Measurements from ENCODE around the gene OTUD7B.

Gene OTUD7B

GRCh38 chr1:150005606-150006005 is 4.9 kb downstream of the OTUD7B start:
- TF ChIP-seq, protein P1, sequence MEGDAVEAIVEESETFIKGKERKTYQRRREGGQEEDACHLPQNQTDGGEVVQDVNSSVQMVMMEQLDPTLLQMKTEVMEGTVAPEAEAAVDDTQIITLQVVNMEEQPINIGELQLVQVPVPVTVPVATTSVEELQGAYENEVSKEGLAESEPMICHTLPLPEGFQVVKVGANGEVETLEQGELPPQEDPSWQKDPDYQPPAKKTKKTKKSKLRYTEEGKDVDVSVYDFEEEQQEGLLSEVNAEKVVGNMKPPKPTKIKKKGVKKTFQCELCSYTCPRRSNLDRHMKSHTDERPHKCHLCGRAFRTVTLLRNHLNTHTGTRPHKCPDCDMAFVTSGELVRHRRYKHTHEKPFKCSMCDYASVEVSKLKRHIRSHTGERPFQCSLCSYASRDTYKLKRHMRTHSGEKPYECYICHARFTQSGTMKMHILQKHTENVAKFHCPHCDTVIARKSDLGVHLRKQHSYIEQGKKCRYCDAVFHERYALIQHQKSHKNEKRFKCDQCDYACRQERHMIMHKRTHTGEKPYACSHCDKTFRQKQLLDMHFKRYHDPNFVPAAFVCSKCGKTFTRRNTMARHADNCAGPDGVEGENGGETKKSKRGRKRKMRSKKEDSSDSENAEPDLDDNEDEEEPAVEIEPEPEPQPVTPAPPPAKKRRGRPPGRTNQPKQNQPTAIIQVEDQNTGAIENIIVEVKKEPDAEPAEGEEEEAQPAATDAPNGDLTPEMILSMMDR (IDR thresholded peaks at IDR 0.05; ENCODE audit: control insufficient read depth, insufficient read depth, low read depth, low read length, missing control alignments): no peak
- no peak for DNase-seq (ENCODE audit: low read depth)
- no peak overlapping the region for H3K4me3 ChIP-seq (ENCODE audit: control insufficient read depth, low read depth, low read length)

GRCh38 chr1:150003801-150004200 is 6.7 kb downstream of the OTUD7B start:
- H3K4me3 ChIP-seq (ENCODE audit: control insufficient read depth, low read depth, low read length): no peak overlapping the region
- DNase-seq (ENCODE audit: low read depth): no peak
- TF ChIP-seq, protein P1 (IDR thresholded peaks at IDR 0.05; ENCODE audit: control insufficient read depth, insufficient read depth, low read depth, low read length, missing control alignments): no peak

DNA sequence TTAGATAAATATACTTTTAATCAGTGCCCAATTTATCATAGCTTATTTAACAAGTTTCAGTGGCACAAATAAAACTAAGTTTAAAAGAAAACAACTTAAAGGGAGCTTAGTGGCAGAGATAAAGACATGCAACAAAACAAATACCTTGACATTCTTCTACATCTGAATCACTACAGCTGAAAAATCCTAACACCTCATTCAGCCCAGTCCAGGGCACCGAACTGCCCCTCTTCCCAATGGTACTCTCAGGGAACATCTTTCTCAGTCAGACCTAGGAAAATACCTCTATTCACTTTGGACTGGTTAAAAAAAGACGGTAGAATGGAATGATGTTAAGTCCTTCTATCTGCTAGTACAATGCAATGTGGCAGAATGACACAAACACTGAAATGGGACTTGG is 8.3 kb downstream of the OTUD7B start:
- H3K4me3 ChIP-seq (ENCODE audit: control insufficient read depth, low read depth, low read length): no peak overlapping the region
- TF ChIP-seq, protein P1 (IDR thresholded peaks at IDR 0.05; ENCODE audit: control insufficient read depth, insufficient read depth, low read depth, low read length, missing control alignments): no peak
- no peak for DNase-seq (ENCODE audit: low read depth)

DNA sequence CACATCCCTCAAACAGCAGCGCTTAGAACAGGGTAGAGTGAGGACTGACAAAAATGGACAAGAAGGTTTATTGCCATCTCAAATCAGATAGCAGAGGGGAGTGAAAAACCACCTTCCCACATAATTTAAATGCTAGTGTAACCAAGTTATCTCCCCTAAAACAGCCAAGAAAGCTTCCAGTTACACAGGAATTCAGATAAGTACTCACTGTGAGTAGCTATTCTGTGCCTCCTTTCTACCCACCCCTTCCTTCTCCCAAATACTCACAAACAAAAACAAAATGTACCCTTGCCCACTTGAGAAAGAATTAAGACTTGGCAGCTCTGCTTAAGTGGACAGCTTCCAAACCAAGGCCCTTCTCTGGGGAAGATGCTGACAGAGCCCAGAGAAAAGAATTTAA is 9.1 kb downstream of the OTUD7B start:
- H3K4me3 ChIP-seq (ENCODE audit: control insufficient read depth, low read depth, low read length): no peak overlapping the region
- DNase-seq (ENCODE audit: low read depth): no peak
- TF ChIP-seq, protein P1 (IDR thresholded peaks at IDR 0.05; ENCODE audit: control insufficient read depth, insufficient read depth, low read depth, low read length, missing control alignments): no peak

DNA sequence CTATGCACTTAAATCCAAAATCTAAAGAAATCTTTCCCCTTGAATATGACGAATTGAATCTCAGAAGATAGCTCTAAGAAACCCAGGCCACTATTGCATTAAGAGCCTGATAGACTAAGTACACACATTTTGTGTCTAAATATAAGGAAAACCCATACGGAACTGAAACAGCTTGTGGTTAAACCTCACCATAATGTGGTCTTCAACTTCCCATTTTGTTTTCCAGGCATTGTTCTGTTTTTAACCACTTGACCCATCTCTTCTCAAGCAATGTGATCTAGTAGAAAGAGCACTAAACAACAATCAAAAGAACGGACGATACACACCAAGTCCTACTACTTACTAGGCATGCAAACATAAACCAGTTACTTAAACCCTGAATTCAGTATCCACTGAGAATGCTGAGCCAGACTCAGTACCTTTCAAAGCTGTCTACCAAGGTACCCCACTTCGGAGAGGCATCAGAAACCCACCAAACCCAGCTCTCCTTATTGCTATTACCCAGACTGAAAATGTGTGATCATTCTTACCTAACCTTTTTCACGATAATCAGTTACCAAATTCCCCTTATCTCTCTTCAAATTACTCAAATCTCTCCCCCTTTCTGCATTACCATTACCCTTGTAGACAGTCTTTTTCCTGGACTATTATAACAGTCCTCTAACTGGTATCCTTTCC is 12.8 kb downstream of the OTUD7B start:
- H3K4me3 ChIP-seq (ENCODE audit: control insufficient read depth, low read depth, low read length): no peak overlapping the region
- TF ChIP-seq, protein P1 (IDR thresholded peaks at IDR 0.05; ENCODE audit: control insufficient read depth, insufficient read depth, low read depth, low read length, missing control alignments): no peak
- DNase-seq (ENCODE audit: low read depth): no peak

DNA sequence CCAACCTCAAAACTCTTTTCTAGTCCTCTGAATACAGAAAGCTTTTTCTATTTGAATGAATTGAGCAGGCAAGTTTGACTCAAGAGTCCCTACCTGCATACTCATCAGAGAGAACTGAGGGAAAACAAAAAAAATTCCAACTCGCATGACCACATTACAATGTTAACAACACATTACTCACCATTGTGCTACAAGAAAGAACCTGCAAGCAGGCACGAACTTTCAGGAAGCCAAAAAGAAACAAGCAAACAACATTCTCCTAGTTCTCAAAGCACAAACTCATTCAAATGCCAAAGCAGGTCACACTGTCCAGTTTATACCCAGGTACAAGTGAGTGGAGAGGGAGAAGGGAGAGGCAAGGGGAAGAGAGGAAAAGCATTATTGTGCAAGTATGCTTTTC is 14.6 kb downstream of the OTUD7B start:
- TF ChIP-seq, protein P1 (IDR thresholded peaks at IDR 0.05; ENCODE audit: control insufficient read depth, insufficient read depth, low read depth, low read length, missing control alignments): no peak
- H3K4me3 ChIP-seq (ENCODE audit: control insufficient read depth, low read depth, low read length): no peak overlapping the region
- DNase-seq (ENCODE audit: low read depth): no peak

Measured in AG09309 (cell line).